ENCODE results near the gene ARID1B. TPM values are rescaled to one million over a fixed set of nuclear protein-coding genes. Genes with fewer than 3 reads are reported as not detected.

The ARID1B gene
- total and polyA plus RNA-seq, 2 experiments from 2014 or later = 32.9 to 67.0 TPM

- Histone ChIP-seq H3K36me3 (replicated peaks; ENCODE audit: insufficient read depth, low read depth) (no peaks in the 10 kb centered on the region), H3K27ac (no peak overlapping the region), H3K4me3 (no peak overlapping the region), H3K9me2 (replicated peaks; ENCODE audit: insufficient read depth) (no peaks in the 10 kb centered on the region), H3K27me3 (peaks cover 2% of the 10 kb centered on the region), H3K4me1 (ENCODE audit: insufficient read depth) (peaks cover 5% of the 10 kb centered on the region), H3K79me2 (no peaks in the 10 kb centered on the region), H3K4me2 (no peak overlapping the region), H2AFZ (no peak overlapping the region), H3K9me3 (ENCODE audit: low read depth) (no peaks in the 10 kb centered on the region), H4K20me1 (ENCODE audit: insufficient read depth, poor library complexity, severe bottlenecking) (no peaks in the 10 kb centered on the region)
- no peak for TF ChIP-seq EZH2phosphoT487 (IDR thresholded peaks at IDR 0.05; ENCODE audit: low read depth, severe bottlenecking, unreplicated experiment)
- no peak for TF ChIP-seq EZH2 (IDR thresholded peaks at IDR 0.05; ENCODE audit: borderline replicate concordance)
- TF ChIP-seq CTCF (IDR thresholded peaks at IDR 0.05; ENCODE audit: poor library complexity) = no peak
- 61% methylated on average over 8 of the region's 8 CpGs for WGBS (ENCODE audit: low lambda C conversion rate, missing lambda C conversion rate)
- DNase-seq (ENCODE audit: low spot score) = no peak
Observed at GRCh38 chr6:157251586-157252247, 474.5 kb downstream of the ARID1B start.

GRCh38 chr6:157253017-157253416 is 475.8 kb downstream of the ARID1B start:
- Histone ChIP-seq H2AFZ (no peak overlapping the region), H3K9me2 (replicated peaks; ENCODE audit: insufficient read depth) (no peaks in the 10 kb centered on the region), H4K20me1 (ENCODE audit: insufficient read depth, poor library complexity, severe bottlenecking) (no peaks in the 10 kb centered on the region), H3K4me1 (ENCODE audit: insufficient read depth) (peaks cover 5% of the 10 kb centered on the region), H3K4me3 (no peak overlapping the region), H3K36me3 (replicated peaks; ENCODE audit: insufficient read depth, low read depth) (no peaks in the 10 kb centered on the region), H3K27me3 (peaks cover 2% of the 10 kb centered on the region), H3K9me3 (ENCODE audit: low read depth) (no peaks in the 10 kb centered on the region), H3K4me2 (no peak overlapping the region), H3K27ac (no peak overlapping the region), H3K79me2 (no peaks in the 10 kb centered on the region)
- no peak for DNase-seq (ENCODE audit: low spot score)
- no peak for TF ChIP-seq EZH2phosphoT487 (IDR thresholded peaks at IDR 0.05; ENCODE audit: low read depth, severe bottlenecking, unreplicated experiment)
- no peak for TF ChIP-seq CTCF (IDR thresholded peaks at IDR 0.05; ENCODE audit: poor library complexity)
- no peak for TF ChIP-seq EZH2 (IDR thresholded peaks at IDR 0.05; ENCODE audit: borderline replicate concordance)
- 66% methylated on average over 7 of the region's 7 CpGs for WGBS (ENCODE audit: low lambda C conversion rate, missing lambda C conversion rate)

DNA sequence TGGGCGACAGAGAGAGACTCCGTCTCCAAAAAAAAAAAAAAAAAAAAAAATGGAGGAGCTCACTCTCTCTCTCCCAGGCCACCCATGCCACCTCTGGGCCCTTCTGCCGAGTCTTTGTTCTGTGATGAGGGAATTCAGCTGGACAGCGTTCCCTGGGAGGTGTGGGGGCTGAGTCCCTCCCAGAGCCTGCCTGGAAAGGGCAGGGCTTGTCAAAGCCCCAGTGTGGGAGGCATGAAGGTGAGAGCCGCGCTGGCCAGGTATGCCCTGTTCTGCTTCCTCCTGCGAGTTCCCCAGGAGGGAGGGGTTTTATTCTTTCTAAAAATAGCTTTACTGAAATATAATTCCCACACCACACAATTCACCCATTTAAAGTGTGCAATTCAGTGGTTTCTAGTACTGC is 476.5 kb downstream of the ARID1B start:
- Histone ChIP-seq H3K4me3 (no peak overlapping the region), H3K4me1 (ENCODE audit: insufficient read depth) (peaks cover 5% of the 10 kb centered on the region), H2AFZ (no peak overlapping the region), H3K27me3 (peaks cover 2% of the 10 kb centered on the region), H3K9me3 (ENCODE audit: low read depth) (no peaks in the 10 kb centered on the region), H3K27ac (no peak overlapping the region), H3K4me2 (no peak overlapping the region), H4K20me1 (ENCODE audit: insufficient read depth, poor library complexity, severe bottlenecking) (no peaks in the 10 kb centered on the region), H3K79me2 (no peaks in the 10 kb centered on the region), H3K36me3 (replicated peaks; ENCODE audit: insufficient read depth, low read depth) (no peaks in the 10 kb centered on the region), H3K9me2 (replicated peaks; ENCODE audit: insufficient read depth) (no peaks in the 10 kb centered on the region)
- WGBS (ENCODE audit: low lambda C conversion rate, missing lambda C conversion rate) = 82% methylated on average over 7 of the region's 7 CpGs
- no peak for DNase-seq (ENCODE audit: low spot score)
- no peak for TF ChIP-seq CTCF (IDR thresholded peaks at IDR 0.05; ENCODE audit: poor library complexity)
- no peak for TF ChIP-seq EZH2 (IDR thresholded peaks at IDR 0.05; ENCODE audit: borderline replicate concordance)
- TF ChIP-seq EZH2phosphoT487 (IDR thresholded peaks at IDR 0.05; ENCODE audit: low read depth, severe bottlenecking, unreplicated experiment) = no peak
